NCI-H748 (cell line): ENCODE results near the gene S1PR3.
A peak's percentile ranks its signal among the peaks of the same experiment; 100 is the strongest.
"Not testable (repeated sequence)": the region's sequence is repeated elsewhere in the genome, so short reads cannot be mapped to it uniquely, and the experiment has no call there.

Source experiments
- DNase-seq: peaks from one replicate; lab custom pipeline; 2025; ENCODE audit not compliant: unreplicated experiment; lab: John Stamatoyannopoulos, UW

Gene S1PR3

DNA sequence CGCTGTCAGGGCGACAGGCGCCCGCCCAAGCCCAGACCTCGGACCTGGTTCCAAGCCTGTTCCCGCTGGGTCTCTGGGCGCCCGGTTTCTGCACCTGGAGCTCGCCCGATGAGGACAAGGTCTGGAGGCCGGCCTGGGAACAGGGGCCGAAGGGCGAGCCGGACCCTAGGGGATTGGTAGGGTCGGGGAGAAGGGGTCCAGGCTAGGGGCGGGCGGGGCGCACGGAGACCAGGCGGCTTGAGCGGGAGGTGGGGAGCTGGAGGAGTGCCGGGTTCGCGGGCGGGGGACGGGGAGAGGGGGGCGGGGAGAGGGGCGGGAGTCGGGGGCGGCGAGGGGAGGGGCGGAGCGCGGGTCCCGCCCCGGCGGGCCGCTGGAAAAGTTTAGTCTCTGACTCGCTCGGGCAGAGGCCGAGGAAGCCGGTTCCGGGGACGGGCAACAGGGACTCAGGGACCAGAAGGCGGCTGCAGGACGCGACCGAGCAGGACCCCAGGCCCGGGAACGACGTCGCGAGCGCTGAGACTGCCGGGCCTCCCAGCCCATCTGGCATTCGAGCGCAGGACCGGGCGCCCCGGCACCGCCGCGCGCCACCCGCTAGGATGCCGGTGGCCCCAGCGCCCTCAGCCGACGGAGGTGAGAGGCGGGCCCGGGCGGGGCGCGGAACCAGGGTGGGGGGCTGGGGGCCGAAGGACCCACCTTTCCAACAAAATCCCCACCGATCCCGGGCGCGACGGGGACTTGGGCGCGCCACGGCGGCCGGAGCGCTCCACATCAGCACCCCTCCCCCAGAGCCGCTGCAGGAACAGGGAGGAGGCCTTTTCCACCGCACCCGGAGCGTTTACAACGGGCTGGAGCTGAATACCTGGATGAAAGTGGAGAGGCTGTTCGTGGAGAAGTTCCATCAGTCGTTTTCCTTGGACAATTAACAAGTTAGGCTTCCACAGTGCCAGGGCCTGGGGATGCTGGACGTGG lies at the start of gene S1PR3:
Gene S1PR3, plus strand, starts transcription at position 403 of the 969 bp plus-strand sequence. CDS start 9,733 bp downstream, outside the sequence.
- peak; percentile 49 for DNase-seq

- DNase-seq = not testable (repeated sequence)
Observed at GRCh38 chr9:88941586-88941985, 49.7 kb upstream of the S1PR3 start.

- DNase-seq = no peak
Observed at GRCh38 chr9:88942411-88942810, 48.9 kb upstream of the S1PR3 start.

DNA sequence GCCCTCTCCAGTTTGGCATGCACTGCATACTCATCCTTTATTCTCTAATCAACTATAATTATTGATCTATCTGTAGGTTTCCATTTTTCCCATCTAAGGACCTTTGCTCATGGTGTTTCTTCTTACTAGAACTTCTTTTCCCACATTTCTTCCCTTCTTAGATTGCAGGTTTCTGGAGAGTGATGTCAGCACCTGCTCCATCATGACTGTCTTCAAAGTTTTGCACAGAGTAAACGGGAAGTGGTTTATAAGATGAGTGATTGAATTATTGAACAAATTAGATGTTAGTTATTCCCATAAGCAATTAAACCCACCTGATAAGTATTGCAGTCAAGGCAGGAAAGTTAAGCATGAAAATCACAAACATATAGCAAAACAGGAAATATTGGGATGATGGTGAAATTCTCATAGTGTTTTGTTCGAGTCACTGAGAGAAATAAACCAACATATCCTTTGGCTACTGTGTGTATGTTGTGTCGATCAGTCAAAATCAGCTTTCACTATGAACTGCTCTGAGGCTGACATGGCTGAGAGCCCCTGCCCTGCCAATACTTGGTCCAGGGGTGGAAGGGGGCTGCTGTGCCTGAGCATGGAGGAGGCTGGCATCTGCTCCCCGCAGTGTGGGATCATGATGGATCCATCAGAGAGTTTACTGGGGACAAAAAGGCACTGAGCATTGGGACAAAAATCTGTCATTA lies 45.5 kb upstream of the S1PR3 start:
- no peak for DNase-seq

GRCh38 chr9:88947581-88948573 lies 43.4 kb upstream of the S1PR3 start:
- no peak for DNase-seq

- peak; percentile 96 for DNase-seq
Observed at GRCh38 chr9:88949425-88949824, 41.8 kb upstream of the S1PR3 start.

- DNase-seq = no peak
Observed at GRCh38 chr9:88949961-88950340, 41.3 kb upstream of the S1PR3 start.

DNA sequence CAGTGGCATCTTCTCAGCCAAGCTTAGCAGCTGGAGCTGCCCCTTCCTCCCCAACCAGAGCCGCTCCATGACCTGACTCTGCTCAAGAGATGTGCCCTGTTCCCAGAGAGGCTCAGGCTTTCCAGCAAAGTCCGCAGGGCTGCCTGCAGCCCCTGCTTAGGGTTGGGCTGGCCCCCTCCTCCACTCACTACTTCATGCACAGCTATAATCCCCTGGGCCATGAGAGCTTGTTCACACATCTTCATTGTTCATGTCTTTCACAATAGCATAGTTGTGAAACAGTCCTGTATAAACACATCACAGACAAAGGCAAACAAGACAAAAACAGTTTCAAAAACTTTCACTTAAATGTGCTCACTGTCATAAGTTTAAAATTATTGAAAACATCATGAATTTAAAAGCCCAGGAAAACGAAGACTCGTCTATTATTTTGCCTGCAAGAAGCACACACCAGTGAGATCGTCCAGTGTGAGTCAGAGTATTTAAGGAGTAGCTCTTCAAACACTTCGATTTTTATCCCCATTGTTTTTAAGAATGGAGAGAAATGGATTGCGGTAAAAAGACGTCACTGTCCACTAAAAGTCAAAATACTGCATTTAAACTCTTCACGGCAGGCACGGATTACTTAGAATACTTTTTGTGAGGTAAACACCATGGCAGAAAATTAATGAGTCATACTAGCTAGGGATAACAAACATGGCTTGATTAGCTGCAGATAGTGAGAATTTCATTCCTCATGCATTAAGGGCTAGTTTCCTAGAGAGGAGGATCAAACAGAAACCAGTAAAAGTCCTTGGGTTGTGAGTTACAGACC lies 40.7 kb upstream of the S1PR3 start:
- peak; percentile 31 for DNase-seq

DNA sequence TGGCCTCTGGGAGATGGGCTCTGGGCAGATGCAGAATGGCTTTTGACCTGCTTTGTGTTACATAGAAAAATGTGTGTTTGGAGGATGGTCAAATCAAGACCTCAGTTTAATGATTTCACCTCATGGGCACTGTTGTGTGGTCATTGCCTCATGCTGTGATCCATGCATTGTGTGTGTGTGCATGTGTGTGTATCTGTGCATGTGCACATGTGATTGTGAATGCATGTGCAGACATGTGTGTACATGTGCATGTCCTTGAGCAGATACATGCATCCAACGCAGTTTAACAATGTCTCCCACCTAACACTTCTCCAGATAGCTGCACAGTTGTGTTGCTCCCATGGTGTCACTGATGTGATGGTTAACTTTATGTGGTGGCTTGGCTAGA lies 40.1 kb upstream of the S1PR3 start:
- no peak for DNase-seq

DNA sequence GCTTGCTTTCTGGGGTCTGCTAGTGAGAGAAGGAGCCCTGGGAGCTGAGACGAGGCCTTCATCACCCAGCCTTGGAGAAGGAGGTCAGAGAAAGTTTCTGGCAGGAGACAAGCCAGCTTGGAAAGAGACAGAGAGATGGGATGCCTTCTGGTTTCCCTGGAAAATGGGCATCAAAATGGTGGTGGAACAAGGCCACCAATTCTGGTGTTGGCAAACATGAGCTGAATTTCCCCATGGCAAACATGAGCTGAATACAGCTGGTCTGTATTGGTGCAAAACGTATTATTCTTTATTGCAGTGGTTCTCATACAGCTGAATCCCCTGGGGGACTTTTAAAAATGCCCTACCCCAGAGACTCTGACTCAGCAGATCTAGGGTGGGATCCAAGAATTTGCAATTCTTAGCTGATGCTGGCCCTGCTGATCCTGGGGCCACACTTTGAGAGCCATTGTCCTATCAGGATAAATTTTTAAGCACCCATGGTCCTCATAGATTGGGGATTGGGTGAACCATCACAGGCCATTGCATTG lies 39.1 kb upstream of the S1PR3 start:
- no peak for DNase-seq

GRCh38 chr9:88952976-88953375 lies 38.3 kb upstream of the S1PR3 start:
- DNase-seq = no peak

GRCh38 chr9:88953381-88954029 lies 37.8 kb upstream of the S1PR3 start:
- no peak for DNase-seq

- DNase-seq = no peak
Observed at GRCh38 chr9:88954066-88954465, 37.2 kb upstream of the S1PR3 start.

GRCh38 chr9:88957526-88957925 lies 33.7 kb upstream of the S1PR3 start:
- DNase-seq = no peak

GRCh38 chr9:88959727-88960469 lies 31.4 kb upstream of the S1PR3 start:
- DNase-seq = no peak

- no peak for DNase-seq
Observed at GRCh38 chr9:88960632-88961031, 30.6 kb upstream of the S1PR3 start.

- DNase-seq = no peak
Observed at GRCh38 chr9:88965473-88965872, 25.8 kb upstream of the S1PR3 start.

GRCh38 chr9:88966894-88967676 lies 24.2 kb upstream of the S1PR3 start:
- DNase-seq = no peak
